Panc1 (cell line): ENCODE measurements around the gene BLNK.

ENCODE experiments used
- CTCF ChIP-seq: fragments of 450-650 bp; IDR thresholded peaks from 2 replicates; pipeline ENCODE4 v1.5.1; 2017; ENCODE audit warnings: mild to moderate bottlenecking
- REST ChIP-seq, 2 experiments: IDR thresholded peaks; 2 replicates each; pipeline ENCODE4 v1.6.1; 2011 to 2012; ENCODE audit warnings: low read depth in 2 of 2, control low read depth in 1 of 2, low read length in 1 of 2, mild to moderate bottlenecking in 1 of 2, moderate library complexity in 1 of 2; ENCODE audit not compliant: insufficient read depth in 1 of 2

- TF ChIP-seq REST (IDR thresholded peaks at IDR 0.05; ENCODE audit: insufficient read depth in 1 of 2, low read depth in 2 of 2, low read length in 1 of 2) (no peak), CTCF (no peak)
Measured at GRCh38 chr10:96311180-96311715, 39.9 kb upstream of the BLNK start.
